ENCODE results near the gene MCRS1. TPM values are rescaled to one million over a fixed set of nuclear protein-coding genes. Genes with fewer than 3 reads are reported as not detected.

The MCRS1 gene
- total RNA-seq, 1 donor from 2014 or later, result 33.9 TPM

DNA sequence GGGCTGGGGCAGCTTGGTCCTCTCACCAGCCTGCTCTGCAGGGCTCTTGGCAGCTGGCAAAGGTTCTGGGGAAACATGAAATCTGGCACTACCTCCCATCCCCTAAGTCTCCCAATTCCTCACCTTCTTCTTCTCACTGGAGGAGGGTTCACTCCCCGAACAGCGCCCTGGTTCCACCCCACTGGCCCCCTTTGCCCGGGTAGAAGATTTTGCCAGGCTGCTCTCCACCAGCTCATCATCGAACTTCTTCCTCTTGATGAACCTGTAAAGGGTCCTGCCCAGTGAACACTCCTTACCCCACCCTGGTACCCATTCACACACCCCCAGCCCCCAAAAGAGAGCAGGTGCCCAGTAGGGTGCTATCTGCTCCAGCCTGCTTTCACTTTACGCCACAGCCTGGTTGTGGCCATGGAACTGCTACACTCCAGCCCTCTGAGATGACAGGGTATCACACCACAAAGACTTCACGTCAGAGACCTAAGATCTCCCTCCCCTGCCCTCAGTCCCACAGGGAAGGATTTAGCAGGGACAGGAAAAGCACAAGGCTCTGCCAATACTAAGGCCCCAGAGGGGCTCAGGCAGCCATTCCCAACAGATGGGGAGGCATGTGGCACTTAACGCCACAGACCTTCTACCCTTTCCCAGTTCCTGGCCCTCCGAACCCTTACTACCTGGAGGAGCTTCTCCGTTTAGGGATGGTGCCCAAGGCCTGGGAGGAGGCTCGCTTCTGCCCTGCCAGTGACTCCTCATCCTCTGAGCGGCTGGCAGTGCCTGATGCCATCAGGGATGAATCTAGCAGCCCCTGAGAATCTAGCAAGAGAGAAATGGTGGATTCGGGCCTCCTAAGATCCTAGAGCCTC lies 2.3 kb downstream of the MCRS1 start:
- Histone ChIP-seq H3K36me3 (ENCODE audit: control insufficient read depth in 3 of 3, insufficient read depth in 3 of 3, low read length in 3 of 3) (peaks cover 37 to 44% (median 42%) of the 10 kb centered on the region in 3 donors), H3K4me3 (ENCODE audit: low read length in 3 of 3) (peak overlapping the region; percentile 60 to 71 (median 68)), H3K4me1 (ENCODE audit: control insufficient read depth in 3 of 3, insufficient read depth in 3 of 3, low read length in 3 of 3) (peaks cover 48 to 65% (median 50%) of the 10 kb centered on the region in 3 donors), H3K9ac (ENCODE audit: low read depth in 1 of 3, low read length in 3 of 3) (peak overlapping the region in 2 of 3 donors; percentile 63 to 77), H3K27ac (ENCODE audit: low read depth, low read length) (peak overlapping the region; percentile 94), H3K9me3 (ENCODE audit: control insufficient read depth in 3 of 3, low read length in 3 of 3) (no peaks in the 10 kb centered on the region), H3K27me3 (ENCODE audit: control insufficient read depth in 3 of 3, insufficient read depth in 3 of 3, low read length in 3 of 3) (no peaks in the 10 kb centered on the region)

DNA sequence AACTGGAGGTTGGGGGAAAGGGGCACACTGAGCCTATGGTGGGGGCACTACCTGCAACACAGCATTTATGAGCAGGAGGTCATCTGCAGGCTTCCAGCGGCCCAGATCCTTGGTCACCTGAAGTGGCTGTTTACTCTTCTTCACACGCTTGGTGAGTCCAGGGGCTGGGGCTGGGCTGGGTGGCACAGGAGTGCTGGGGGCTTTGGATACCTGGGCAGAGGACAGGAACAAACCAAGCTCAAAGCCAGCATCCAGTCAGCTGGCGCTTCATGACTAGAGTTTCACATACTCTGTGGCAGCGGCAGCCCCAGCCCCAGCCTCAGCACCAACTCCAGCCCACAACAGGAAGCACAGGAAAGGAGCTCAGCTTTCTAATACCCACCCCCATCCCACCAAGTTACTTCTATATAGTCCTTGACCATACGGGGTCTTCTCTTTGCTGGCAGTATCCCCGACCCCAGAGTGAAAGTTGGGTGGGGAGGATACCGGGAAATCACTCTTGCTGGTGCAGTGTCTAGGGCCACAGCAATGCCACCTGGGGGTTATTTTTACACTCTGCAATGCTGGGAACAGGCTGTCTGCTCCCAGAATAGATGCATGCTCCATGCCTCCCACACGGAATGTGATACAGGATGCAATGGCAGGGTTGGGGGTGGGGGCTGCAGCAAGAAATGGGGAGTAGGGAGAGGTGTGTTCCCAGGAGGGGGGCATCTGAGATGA lies 3.1 kb downstream of the MCRS1 start:
- Histone ChIP-seq H3K4me3 (ENCODE audit: low read length in 3 of 3) (peak overlapping the region; percentile 60 to 71 (median 68)), H3K27me3 (ENCODE audit: control insufficient read depth in 3 of 3, insufficient read depth in 3 of 3, low read length in 3 of 3) (no peaks in the 10 kb centered on the region), H3K36me3 (ENCODE audit: control insufficient read depth in 3 of 3, insufficient read depth in 3 of 3, low read length in 3 of 3) (peaks cover 45 to 52% (median 49%) of the 10 kb centered on the region in 3 donors), H3K27ac (ENCODE audit: low read depth, low read length) (peak overlapping the region; percentile 94), H3K9ac (ENCODE audit: low read depth in 1 of 3, low read length in 3 of 3) (peak overlapping the region; percentile 36 to 77 (median 69)), H3K9me3 (ENCODE audit: control insufficient read depth in 3 of 3, low read length in 3 of 3) (no peaks in the 10 kb centered on the region), H3K4me1 (ENCODE audit: control insufficient read depth in 3 of 3, insufficient read depth in 3 of 3, low read length in 3 of 3) (peaks cover 45 to 59% (median 48%) of the 10 kb centered on the region in 3 donors)

DNA sequence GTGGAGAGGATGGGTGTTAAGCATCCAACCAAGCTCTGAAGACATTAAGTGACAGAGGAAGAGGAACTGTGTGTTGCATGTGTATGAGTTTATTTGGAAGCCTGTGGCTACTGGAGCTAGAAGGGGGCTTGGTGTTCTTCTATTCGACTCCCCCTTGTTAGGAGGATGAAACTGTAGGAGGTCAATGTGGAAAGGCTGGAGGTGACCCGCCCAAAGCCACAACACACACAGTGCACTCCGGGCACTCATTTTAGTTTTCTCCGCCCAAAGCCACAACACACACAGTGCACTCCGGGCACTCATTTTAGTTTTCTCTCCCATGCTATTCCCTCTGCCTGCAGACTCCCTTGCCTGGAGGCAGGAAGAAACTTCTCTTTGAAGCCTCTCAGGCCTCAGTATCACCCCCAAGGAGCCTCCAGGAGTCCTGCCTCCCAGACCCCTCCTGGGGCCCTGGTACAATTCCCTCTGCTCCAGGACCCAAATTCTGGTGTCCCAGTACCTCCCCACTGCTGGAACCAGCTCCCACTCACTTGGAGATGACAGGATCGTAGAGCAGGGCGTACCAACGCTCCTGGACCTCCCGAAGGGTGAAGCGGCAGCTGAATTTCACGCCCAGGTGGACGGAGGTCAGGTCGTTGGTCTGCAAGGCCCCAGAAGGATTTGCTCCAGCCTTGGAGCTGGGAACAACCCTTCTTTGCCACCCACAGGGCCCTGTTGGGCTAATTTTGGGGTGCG lies 3.8 kb downstream of the MCRS1 start:
- H3K9me3 ChIP-seq (ENCODE audit: control insufficient read depth in 3 of 3, low read length in 3 of 3), result no peaks in the 10 kb centered on the region
- peaks cover 45 to 58% (median 48%) of the 10 kb centered on the region in 3 donors for H3K4me1 ChIP-seq (ENCODE audit: control insufficient read depth in 3 of 3, insufficient read depth in 3 of 3, low read length in 3 of 3)
- H3K36me3 ChIP-seq (ENCODE audit: control insufficient read depth in 3 of 3, insufficient read depth in 3 of 3, low read length in 3 of 3), result peaks cover 52 to 59% (median 56%) of the 10 kb centered on the region in 3 donors
- peak overlapping the region; percentile 94 for H3K27ac ChIP-seq (ENCODE audit: low read depth, low read length)
- H3K4me3 ChIP-seq (ENCODE audit: low read length in 3 of 3), result peak overlapping the region; percentile 60 to 71 (median 68)
- peak overlapping the region; percentile 36 to 77 (median 69) for H3K9ac ChIP-seq (ENCODE audit: low read depth in 1 of 3, low read length in 3 of 3)
- no peaks in the 10 kb centered on the region for H3K27me3 ChIP-seq (ENCODE audit: control insufficient read depth in 3 of 3, insufficient read depth in 3 of 3, low read length in 3 of 3)

DNA sequence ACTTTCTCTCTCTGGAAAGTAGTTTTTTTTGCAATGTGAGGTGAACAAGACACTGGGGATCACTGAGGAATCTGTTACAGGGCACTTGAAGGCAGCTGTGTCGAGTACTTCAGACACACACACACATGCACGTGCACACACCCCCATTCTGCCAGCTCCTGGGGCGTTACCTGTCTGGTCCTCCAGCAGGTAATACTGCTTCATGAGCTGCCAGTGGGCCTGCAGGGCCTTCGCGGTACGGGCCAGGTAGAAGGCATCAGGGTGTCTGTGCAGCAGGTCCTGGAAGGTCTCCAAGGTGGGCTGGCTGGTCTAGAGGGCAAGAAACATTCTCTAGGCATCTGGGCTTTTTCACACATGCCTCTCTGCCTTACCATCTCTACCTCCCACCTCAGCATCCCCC lies 5.1 kb downstream of the MCRS1 start:
- no peak overlapping the region for H3K27ac ChIP-seq (ENCODE audit: low read depth, low read length)
- peaks cover 39 to 48% (median 40%) of the 10 kb centered on the region in 3 donors for H3K4me1 ChIP-seq (ENCODE audit: control insufficient read depth in 3 of 3, insufficient read depth in 3 of 3, low read length in 3 of 3)
- no peaks in the 10 kb centered on the region for H3K9me3 ChIP-seq (ENCODE audit: control insufficient read depth in 3 of 3, low read length in 3 of 3)
- H3K36me3 ChIP-seq (ENCODE audit: control insufficient read depth in 3 of 3, insufficient read depth in 3 of 3, low read length in 3 of 3), result peaks cover 64 to 72% (median 68%) of the 10 kb centered on the region in 3 donors
- no peaks in the 10 kb centered on the region for H3K27me3 ChIP-seq (ENCODE audit: control insufficient read depth in 3 of 3, insufficient read depth in 3 of 3, low read length in 3 of 3)
- no peak overlapping the region for H3K4me3 ChIP-seq (ENCODE audit: low read length in 3 of 3)
- H3K9ac ChIP-seq (ENCODE audit: low read depth in 1 of 3, low read length in 3 of 3), result peak overlapping the region in 1 of 3 donors; percentile 50

DNA sequence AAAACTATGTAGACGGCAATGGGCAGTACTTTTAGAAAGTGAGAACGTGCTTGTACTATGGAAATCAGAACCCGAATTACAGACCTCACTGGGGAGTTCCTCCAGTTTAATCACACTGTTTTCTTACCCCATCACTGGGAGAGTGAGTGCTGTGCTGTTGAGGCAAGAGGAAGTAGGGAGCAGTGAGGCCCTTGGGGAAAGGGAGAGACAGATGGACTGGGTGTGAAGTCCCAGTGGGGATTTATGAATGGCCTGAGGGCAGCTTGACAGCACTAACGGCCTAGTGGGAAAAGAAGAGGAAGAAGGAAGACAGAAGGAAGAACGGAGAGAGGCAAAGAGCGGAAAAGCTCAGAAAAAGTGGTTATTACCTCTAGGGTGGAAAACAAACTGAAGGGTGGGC lies 5.7 kb downstream of the MCRS1 start:
- no peak overlapping the region for H3K4me3 ChIP-seq (ENCODE audit: low read length in 3 of 3)
- H3K9ac ChIP-seq (ENCODE audit: low read depth in 1 of 3, low read length in 3 of 3), result no peak overlapping the region
- H3K27me3 ChIP-seq (ENCODE audit: control insufficient read depth in 3 of 3, insufficient read depth in 3 of 3, low read length in 3 of 3), result no peaks in the 10 kb centered on the region

DNA sequence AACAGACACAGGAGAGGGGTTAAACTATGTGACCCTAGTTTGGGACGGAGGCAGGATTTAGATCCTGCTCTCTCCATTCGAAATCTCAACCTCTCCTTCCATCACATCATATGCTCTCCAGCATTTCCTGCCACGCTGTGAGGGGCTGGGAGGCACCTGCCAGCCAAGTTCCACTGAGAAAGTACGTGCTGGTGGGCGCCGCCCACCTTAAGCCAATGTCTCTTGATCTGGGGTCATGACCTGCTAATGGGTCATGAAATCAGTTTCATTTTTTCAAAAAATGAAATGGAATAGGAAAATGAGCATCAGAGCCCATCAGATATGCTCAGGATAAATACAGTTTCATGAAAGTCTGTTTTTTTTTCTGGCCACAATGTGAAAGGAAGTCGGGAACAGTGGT lies 7.2 kb downstream of the MCRS1 start:
- Histone ChIP-seq H3K4me3 (ENCODE audit: low read length in 3 of 3) (no peak overlapping the region), H3K9ac (ENCODE audit: low read depth in 1 of 3, low read length in 3 of 3) (no peak overlapping the region), H3K36me3 (ENCODE audit: control insufficient read depth in 3 of 3, insufficient read depth in 3 of 3, low read length in 3 of 3) (peaks cover 80 to 91% (median 82%) of the 10 kb centered on the region in 3 donors), H3K27me3 (ENCODE audit: control insufficient read depth in 3 of 3, insufficient read depth in 3 of 3, low read length in 3 of 3) (no peaks in the 10 kb centered on the region), H3K4me1 (ENCODE audit: control insufficient read depth in 3 of 3, insufficient read depth in 3 of 3, low read length in 3 of 3) (peaks cover 21 to 27% (median 23%) of the 10 kb centered on the region in 3 donors), H3K27ac (ENCODE audit: low read depth, low read length) (no peak overlapping the region), H3K9me3 (ENCODE audit: control insufficient read depth in 3 of 3, low read length in 3 of 3) (no peaks in the 10 kb centered on the region)

More for the DNA sequence above, 5.7 kb downstream of the MCRS1 start:
- H3K9me3 ChIP-seq (ENCODE audit: control insufficient read depth in 3 of 3, low read length in 3 of 3), result no peaks in the 10 kb centered on the region
- no peak overlapping the region for H3K27ac ChIP-seq (ENCODE audit: low read depth, low read length)
- H3K36me3 ChIP-seq (ENCODE audit: control insufficient read depth in 3 of 3, insufficient read depth in 3 of 3, low read length in 3 of 3), result peaks cover 70 to 77% (median 73%) of the 10 kb centered on the region in 3 donors
- peaks cover 37 to 42% (median 37%) of the 10 kb centered on the region in 3 donors for H3K4me1 ChIP-seq (ENCODE audit: control insufficient read depth in 3 of 3, insufficient read depth in 3 of 3, low read length in 3 of 3)

DNA sequence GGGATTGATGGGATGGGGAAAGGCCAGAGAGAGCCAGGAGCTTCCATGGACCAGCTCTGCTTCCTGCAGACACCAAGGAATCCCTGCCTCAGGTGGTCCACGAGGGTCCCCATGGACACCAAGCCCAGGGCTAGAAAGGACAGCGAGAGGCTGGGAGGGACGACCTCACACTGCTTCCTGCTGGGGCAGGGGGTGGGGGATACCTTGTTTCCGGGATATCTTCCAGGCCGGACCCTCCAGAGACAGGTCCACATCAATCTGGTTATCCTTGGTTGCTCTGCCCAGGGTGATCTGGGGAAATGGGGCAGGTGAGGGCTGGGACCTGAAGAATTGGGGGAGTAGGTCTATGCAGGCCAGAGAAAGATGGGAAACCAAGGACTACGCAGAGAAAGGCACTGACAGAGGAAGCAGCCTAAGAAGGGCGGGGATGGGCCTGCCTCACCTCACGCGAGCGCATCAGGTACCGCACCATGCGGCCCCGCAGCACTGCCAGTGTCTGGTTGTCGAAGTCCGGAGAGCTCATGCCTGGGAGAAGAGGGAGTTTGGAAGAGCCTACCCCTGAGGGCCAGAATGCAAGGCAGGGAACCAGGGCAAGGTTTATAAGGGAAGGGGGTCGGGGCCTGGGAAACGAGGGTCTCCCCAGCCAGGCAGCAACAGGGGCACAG lies 8.8 kb downstream of the MCRS1 start:
- no peaks in the 10 kb centered on the region for H3K27me3 ChIP-seq (ENCODE audit: control insufficient read depth in 3 of 3, insufficient read depth in 3 of 3, low read length in 3 of 3)
- H3K9ac ChIP-seq (ENCODE audit: low read depth in 1 of 3, low read length in 3 of 3), result peak overlapping the region in 1 of 3 donors; percentile 3
- H3K36me3 ChIP-seq (ENCODE audit: control insufficient read depth in 3 of 3, insufficient read depth in 3 of 3, low read length in 3 of 3), result peaks cover 74 to 82% (median 76%) of the 10 kb centered on the region in 3 donors
- no peak overlapping the region for H3K4me3 ChIP-seq (ENCODE audit: low read length in 3 of 3)
- peaks cover 6 to 12% (median 8%) of the 10 kb centered on the region in 3 donors for H3K4me1 ChIP-seq (ENCODE audit: control insufficient read depth in 3 of 3, insufficient read depth in 3 of 3, low read length in 3 of 3)
- H3K9me3 ChIP-seq (ENCODE audit: control insufficient read depth in 3 of 3, low read length in 3 of 3), result no peaks in the 10 kb centered on the region
- no peak overlapping the region for H3K27ac ChIP-seq (ENCODE audit: low read depth, low read length)

DNA sequence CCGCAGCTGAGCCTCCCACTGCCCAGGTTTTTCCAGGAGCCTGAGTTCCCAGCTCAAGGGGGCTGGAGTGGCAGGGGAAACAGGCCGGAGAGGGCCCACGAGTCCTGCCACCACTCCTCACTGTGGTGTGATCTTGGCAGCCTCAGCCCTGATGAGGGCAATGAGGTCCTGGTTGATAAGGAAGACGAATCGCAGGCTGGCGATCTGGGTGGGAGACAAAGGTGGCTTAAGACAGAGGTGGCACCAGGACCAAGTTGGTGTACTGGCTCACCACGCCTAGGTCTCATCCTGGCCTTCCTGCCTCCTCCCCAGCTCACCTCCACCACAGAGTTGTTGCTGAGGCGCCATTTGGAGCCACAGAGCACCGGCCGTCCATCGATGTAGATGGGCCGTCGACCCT lies 9.4 kb downstream of the MCRS1 start:
- Histone ChIP-seq H3K27me3 (ENCODE audit: control insufficient read depth in 3 of 3, insufficient read depth in 3 of 3, low read length in 3 of 3) (no peaks in the 10 kb centered on the region), H3K9ac (ENCODE audit: low read depth in 1 of 3, low read length in 3 of 3) (peak overlapping the region in 1 of 3 donors; percentile 16), H3K4me1 (ENCODE audit: control insufficient read depth in 3 of 3, insufficient read depth in 3 of 3, low read length in 3 of 3) (peaks cover under 1 to 5% (median 3%) of the 10 kb centered on the region in 3 donors), H3K27ac (ENCODE audit: low read depth, low read length) (no peak overlapping the region), H3K9me3 (ENCODE audit: control insufficient read depth in 3 of 3, low read length in 3 of 3) (no peaks in the 10 kb centered on the region), H3K4me3 (ENCODE audit: low read length in 3 of 3) (no peak overlapping the region), H3K36me3 (ENCODE audit: control insufficient read depth in 3 of 3, insufficient read depth in 3 of 3, low read length in 3 of 3) (peaks cover 68 to 76% (median 70%) of the 10 kb centered on the region in 3 donors)

DNA sequence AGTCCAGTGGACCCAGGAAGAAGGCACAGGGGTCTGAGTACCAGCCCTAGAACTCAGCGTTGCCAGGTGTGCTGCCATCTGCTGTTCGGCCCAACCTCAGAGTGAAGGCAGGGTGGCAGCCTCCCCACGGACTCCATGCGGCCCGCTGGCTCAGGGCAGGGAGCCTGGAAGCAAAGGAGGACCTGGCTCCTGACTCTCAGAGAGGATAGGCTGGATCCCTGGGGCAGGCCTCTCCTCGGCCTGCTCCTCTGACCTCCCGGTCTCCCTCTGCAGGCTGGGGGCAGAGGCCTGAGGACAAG lies 10.1 kb downstream of the MCRS1 start:
- Histone ChIP-seq H3K9me3 (ENCODE audit: control insufficient read depth in 3 of 3, low read length in 3 of 3) (no peaks in the 10 kb centered on the region), H3K4me3 (ENCODE audit: low read length in 3 of 3) (no peak overlapping the region), H3K27me3 (ENCODE audit: control insufficient read depth in 3 of 3, insufficient read depth in 3 of 3, low read length in 3 of 3) (no peaks in the 10 kb centered on the region), H3K9ac (ENCODE audit: low read depth in 1 of 3, low read length in 3 of 3) (no peak overlapping the region), H3K4me1 (ENCODE audit: control insufficient read depth in 3 of 3, insufficient read depth in 3 of 3, low read length in 3 of 3) (peaks cover 0 to 2% (median 1%) of the 10 kb centered on the region in 3 donors), H3K36me3 (ENCODE audit: control insufficient read depth in 3 of 3, insufficient read depth in 3 of 3, low read length in 3 of 3) (peaks cover 62 to 69% (median 63%) of the 10 kb centered on the region in 3 donors), H3K27ac (ENCODE audit: low read depth, low read length) (no peak overlapping the region)

Measured in skeletal muscle tissue (tissue), 4 donors.